Suppressor macrophage (primary cell): ENCODE measurements around the gene PEX12.
"Not testable (repeated sequence)": the region's sequence is repeated elsewhere in the genome, so short reads cannot be mapped to it uniquely, and the experiment has no call there.

Source experiments
- DNase-seq, 4 experiments: peaks; one replicate each; pipeline ENCODE4 v3.0.0-alpha.2; 2020 to 2022

PEX12 gene

GRCh38 chr17:35535406-35535805 is 43.0 kb downstream of the PEX12 start:
- DNase-seq: not testable (repeated sequence)

- DNase-seq: no peak
Measured at GRCh38 chr17:35534576-35535093, 43.7 kb downstream of the PEX12 start.

GRCh38 chr17:35531160-35531559 is 47.2 kb downstream of the PEX12 start:
- DNase-seq: no peak

GRCh38 chr17:35529866-35530265 is 48.5 kb downstream of the PEX12 start:
- no peak for DNase-seq

GRCh38 chr17:35529326-35529725 is 49.0 kb downstream of the PEX12 start:
- not testable (repeated sequence) for DNase-seq
